Raji (cell line): ENCODE measurements around the gene SLC22A17.

Source experiments
- POLR2A ChIP-seq: IDR thresholded peaks from 2 replicates; pipeline ENCODE4 v1.6.1; 2011; ENCODE audit warnings: low read depth, low read length, control low read depth; ENCODE audit not compliant: insufficient read depth

SLC22A17 gene

GRCh38 chr14:23352506-23353432 lies at the start of gene SLC22A17:
SLC22A17 (minus strand) TSS chr14:23352887.
- no peak for TF ChIP-seq POLR2A

GRCh38 chr14:23401291-23401690 lies 48.6 kb upstream of the SLC22A17 start:
- TF ChIP-seq POLR2A, result no peak

- no peak for TF ChIP-seq POLR2A
Observed at GRCh38 chr14:23399591-23399990, 46.9 kb upstream of the SLC22A17 start.

GRCh38 chr14:23399136-23399535 lies 46.4 kb upstream of the SLC22A17 start:
- no peak for TF ChIP-seq POLR2A

- no peak for TF ChIP-seq POLR2A
Observed at GRCh38 chr14:23398348-23398747, 45.7 kb upstream of the SLC22A17 start.

GRCh38 chr14:23396781-23397407 lies 44.2 kb upstream of the SLC22A17 start:
- no peak for TF ChIP-seq POLR2A

- TF ChIP-seq POLR2A, result no peak
Observed at GRCh38 chr14:23396126-23396525, 43.4 kb upstream of the SLC22A17 start.

GRCh38 chr14:23392613-23393012 lies 39.9 kb upstream of the SLC22A17 start:
- TF ChIP-seq POLR2A, result no peak

- TF ChIP-seq POLR2A, result no peak
Observed at GRCh38 chr14:23389396-23389795, 36.7 kb upstream of the SLC22A17 start.

- no peak for TF ChIP-seq POLR2A
Observed at GRCh38 chr14:23388996-23389395, 36.3 kb upstream of the SLC22A17 start.

GRCh38 chr14:23387916-23388882 lies 35.5 kb upstream of the SLC22A17 start:
- TF ChIP-seq POLR2A, result no peak

GRCh38 chr14:23386999-23387398 lies 34.3 kb upstream of the SLC22A17 start:
- TF ChIP-seq POLR2A, result no peak

GRCh38 chr14:23385642-23386265 lies 33.1 kb upstream of the SLC22A17 start:
- no peak for TF ChIP-seq POLR2A

GRCh38 chr14:23385244-23385641 lies 32.6 kb upstream of the SLC22A17 start:
- no peak for TF ChIP-seq POLR2A

- TF ChIP-seq POLR2A, result no peak
Observed at GRCh38 chr14:23384364-23385080, 31.8 kb upstream of the SLC22A17 start.
